GM12873 (cell line): ENCODE results near the gene IQCH.

Experiments
- TF ChIP-seq, protein P1 (sequence below): IDR thresholded peaks from 2 replicates; pipeline ENCODE4 v1.5.1; 2012; ENCODE audit warnings: low read depth, mild to moderate bottlenecking, moderate library complexity, low read length, control low read depth; ENCODE audit not compliant: insufficient read depth; ENCODE audit errors: missing control alignments

IQCH gene

DNA sequence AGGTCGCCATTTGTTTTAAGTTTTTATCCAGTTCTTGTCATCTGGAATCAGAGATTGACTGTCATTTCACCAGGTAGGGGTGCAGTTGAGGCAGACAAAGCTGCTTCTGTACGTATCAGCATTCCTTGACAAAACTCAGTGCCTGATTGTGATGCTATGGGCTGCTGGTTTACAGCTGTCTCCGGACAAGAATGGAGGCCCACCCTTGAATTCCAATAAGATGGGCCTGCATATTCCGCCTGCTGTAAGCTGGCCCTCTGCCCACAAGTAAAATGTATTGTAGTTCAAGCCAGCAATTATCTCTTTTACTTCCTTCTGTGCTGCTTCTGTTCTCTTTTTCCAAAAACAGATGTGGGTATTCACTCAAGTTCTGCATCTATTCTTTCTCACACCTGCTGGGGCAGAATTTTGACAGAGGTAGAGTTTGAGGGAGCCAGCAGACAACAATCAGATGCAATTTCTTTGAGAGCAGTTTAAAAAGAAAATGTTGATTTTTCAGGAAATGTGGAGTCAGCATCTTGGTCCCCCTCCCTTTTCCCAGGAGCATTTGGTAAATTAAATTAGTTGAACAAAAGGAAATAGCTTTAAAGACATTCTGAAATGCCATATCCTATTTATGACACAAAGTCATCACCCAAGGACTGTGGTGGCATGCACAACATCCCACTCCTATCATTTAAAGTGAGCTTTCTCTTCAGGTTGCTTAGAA is 53.5 kb downstream of the IQCH start:
- TF ChIP-seq, protein P1, sequence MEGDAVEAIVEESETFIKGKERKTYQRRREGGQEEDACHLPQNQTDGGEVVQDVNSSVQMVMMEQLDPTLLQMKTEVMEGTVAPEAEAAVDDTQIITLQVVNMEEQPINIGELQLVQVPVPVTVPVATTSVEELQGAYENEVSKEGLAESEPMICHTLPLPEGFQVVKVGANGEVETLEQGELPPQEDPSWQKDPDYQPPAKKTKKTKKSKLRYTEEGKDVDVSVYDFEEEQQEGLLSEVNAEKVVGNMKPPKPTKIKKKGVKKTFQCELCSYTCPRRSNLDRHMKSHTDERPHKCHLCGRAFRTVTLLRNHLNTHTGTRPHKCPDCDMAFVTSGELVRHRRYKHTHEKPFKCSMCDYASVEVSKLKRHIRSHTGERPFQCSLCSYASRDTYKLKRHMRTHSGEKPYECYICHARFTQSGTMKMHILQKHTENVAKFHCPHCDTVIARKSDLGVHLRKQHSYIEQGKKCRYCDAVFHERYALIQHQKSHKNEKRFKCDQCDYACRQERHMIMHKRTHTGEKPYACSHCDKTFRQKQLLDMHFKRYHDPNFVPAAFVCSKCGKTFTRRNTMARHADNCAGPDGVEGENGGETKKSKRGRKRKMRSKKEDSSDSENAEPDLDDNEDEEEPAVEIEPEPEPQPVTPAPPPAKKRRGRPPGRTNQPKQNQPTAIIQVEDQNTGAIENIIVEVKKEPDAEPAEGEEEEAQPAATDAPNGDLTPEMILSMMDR, result no peak

- TF ChIP-seq, protein P1, result no peak
Observed at GRCh38 chr15:67311731-67312130, 57.1 kb downstream of the IQCH start.

- TF ChIP-seq, protein P1, result no peak
Observed at GRCh38 chr15:67319961-67320360, 65.4 kb downstream of the IQCH start.

DNA sequence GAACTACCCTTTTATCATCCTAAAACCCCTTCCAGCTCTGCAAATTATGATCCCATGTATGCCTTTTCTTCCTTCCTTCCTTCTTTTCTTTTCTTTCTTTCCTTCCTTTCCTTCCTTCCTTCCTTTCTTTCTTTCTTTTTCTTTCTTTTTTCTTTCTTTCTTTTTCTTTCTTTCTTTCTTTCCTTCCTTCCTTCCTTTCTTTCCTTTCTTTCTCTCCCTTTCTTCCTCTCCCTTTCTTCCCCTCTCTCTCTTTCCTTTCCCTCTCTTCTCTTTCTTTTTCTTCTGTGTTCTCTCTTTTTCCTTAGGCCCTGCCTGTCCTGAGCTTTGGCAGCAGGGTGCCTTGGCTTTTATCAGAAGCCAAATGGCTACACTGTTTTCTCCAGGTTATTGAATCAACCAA is 66.8 kb downstream of the IQCH start:
- TF ChIP-seq, protein P1, result no peak

GRCh38 chr15:67322481-67322880 is 67.9 kb downstream of the IQCH start:
- TF ChIP-seq, protein P1, result no peak

- TF ChIP-seq, protein P1, result no peak
Observed at GRCh38 chr15:67327312-67327711, 72.7 kb downstream of the IQCH start.

DNA sequence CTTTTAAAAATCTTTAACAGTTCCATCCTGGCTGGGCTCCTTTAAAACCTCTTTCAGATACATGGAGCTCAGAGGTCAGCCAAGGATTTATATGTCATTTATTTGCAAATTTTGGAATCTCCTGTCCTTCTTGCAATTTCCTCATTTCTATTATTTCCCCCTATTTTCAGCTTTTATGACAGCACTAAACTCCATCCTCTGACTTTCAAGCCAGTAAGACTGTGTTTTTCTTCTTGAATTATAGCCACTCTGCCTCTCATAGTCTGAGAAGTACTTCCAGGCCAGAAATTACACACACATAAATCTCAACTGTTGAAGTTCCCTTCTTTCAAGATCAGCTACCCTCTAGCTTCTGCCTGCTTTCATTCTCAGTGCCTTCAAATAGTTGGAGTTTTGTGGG is 73.2 kb downstream of the IQCH start:
- TF ChIP-seq, protein P1, result no peak
